Measurements from ENCODE around the gene STK39.

The STK39 gene

GRCh38 chr2:167945660-167946368 lies 301.6 kb downstream of the STK39 start:
- Histone ChIP-seq H4K91ac (ENCODE audit: low read depth, low read length) (no peak overlapping the region), H3K9ac (ENCODE audit: low read length) (no peak overlapping the region), H3K23ac (ENCODE audit: low read length) (no peak overlapping the region), H3K27ac (ENCODE audit: low read depth, low read length) (no peak overlapping the region), H3K36me3 (ENCODE audit: control insufficient read depth in 1 of 2, insufficient read depth in 2 of 2, low read length in 2 of 2) (no peaks in the 10 kb centered on the region), H3K79me2 (ENCODE audit: control insufficient read depth, insufficient read depth, low read length, poor library complexity) (no peaks in the 10 kb centered on the region), H3K79me1 (ENCODE audit: low read length) (no peaks in the 10 kb centered on the region), H2AFZ (ENCODE audit: insufficient read depth, low read length, poor library complexity) (no peak overlapping the region), H2AK5ac (ENCODE audit: low read length) (no peak overlapping the region), H2BK120ac (ENCODE audit: insufficient read depth, low read length, poor library complexity) (no peak overlapping the region), H3K4me3 (ENCODE audit: low read depth, low read length) (no peak overlapping the region), H4K12ac (ENCODE audit: low read depth, low read length) (no peak overlapping the region), H4K8ac (ENCODE audit: low read depth, low read length) (no peak overlapping the region), H3K4me2 (ENCODE audit: low read length) (no peak overlapping the region), H2BK12ac (ENCODE audit: low read length) (no peak overlapping the region), H3K4ac (ENCODE audit: low read depth, low read length) (no peak overlapping the region), H2BK5ac (ENCODE audit: low read depth, low read length, poor library complexity) (no peak overlapping the region), H3K14ac (ENCODE audit: low read length) (no peak overlapping the region), H3K18ac (ENCODE audit: low read length) (no peak overlapping the region), H3K9me3 (ENCODE audit: insufficient read depth, low read depth, low read length) (peaks cover 1% of the 10 kb centered on the region), H3K4me1 (ENCODE audit: control insufficient read depth in 1 of 2, insufficient read depth in 2 of 2, low read length in 2 of 2) (peaks cover 0 to 2% of the 10 kb centered on the region in 2 experiments), H3K27me3 (ENCODE audit: insufficient read depth, low read length) (no peaks in the 10 kb centered on the region)
- no peak for DNase-seq
- no CpG with 5 or more reads among the region's 10 CpGs for WGBS (ENCODE audit: extremely low coverage, insufficient coverage, insufficient read length)

- H4K12ac ChIP-seq (ENCODE audit: low read depth, low read length), result no peak overlapping the region
- no peak overlapping the region for H3K18ac ChIP-seq (ENCODE audit: low read length)
- no peaks in the 10 kb centered on the region for H3K79me2 ChIP-seq (ENCODE audit: control insufficient read depth, insufficient read depth, low read length, poor library complexity)
- no peak overlapping the region for H3K4ac ChIP-seq (ENCODE audit: low read depth, low read length)
- H3K27ac ChIP-seq (ENCODE audit: low read depth, low read length), result no peak overlapping the region
- H3K4me2 ChIP-seq (ENCODE audit: low read length), result no peak overlapping the region
- H3K36me3 ChIP-seq (ENCODE audit: control insufficient read depth in 1 of 2, insufficient read depth in 2 of 2, low read length in 2 of 2), result no peaks in the 10 kb centered on the region
- no peak overlapping the region for H2BK120ac ChIP-seq (ENCODE audit: insufficient read depth, low read length, poor library complexity)
- H3K9ac ChIP-seq (ENCODE audit: low read length), result no peak overlapping the region
- peaks cover 1% of the 10 kb centered on the region for H3K9me3 ChIP-seq (ENCODE audit: insufficient read depth, low read depth, low read length)
- DNase-seq, result peak in 1 of 2 donors; percentile 16
- no peak overlapping the region for H2BK5ac ChIP-seq (ENCODE audit: low read depth, low read length, poor library complexity)
- H3K27me3 ChIP-seq (ENCODE audit: insufficient read depth, low read length), result no peaks in the 10 kb centered on the region
- no peaks in the 10 kb centered on the region for H3K79me1 ChIP-seq (ENCODE audit: low read length)
- no peak overlapping the region for H4K91ac ChIP-seq (ENCODE audit: low read depth, low read length)
- H4K8ac ChIP-seq (ENCODE audit: low read depth, low read length), result no peak overlapping the region
- no peak overlapping the region for H2AK5ac ChIP-seq (ENCODE audit: low read length)
- WGBS (ENCODE audit: extremely low coverage, insufficient coverage, insufficient read length), result no CpG with 5 or more reads among the region's 8 CpGs
- no peak overlapping the region for H3K14ac ChIP-seq (ENCODE audit: low read length)
- no peak overlapping the region for H2BK12ac ChIP-seq (ENCODE audit: low read length)
- H3K23ac ChIP-seq (ENCODE audit: low read length), result no peak overlapping the region
- peaks cover 0 to 2% of the 10 kb centered on the region in 2 experiments for H3K4me1 ChIP-seq (ENCODE audit: control insufficient read depth in 1 of 2, insufficient read depth in 2 of 2, low read length in 2 of 2)
- no peak overlapping the region for H2AFZ ChIP-seq (ENCODE audit: insufficient read depth, low read length, poor library complexity)
- H3K4me3 ChIP-seq (ENCODE audit: low read depth, low read length), result no peak overlapping the region
These were observed 302.4 kb downstream of the STK39 start for GRCh38 chr2:167944825-167945659.

- no peaks in the 10 kb centered on the region for H3K36me3 ChIP-seq (ENCODE audit: control insufficient read depth in 1 of 2, insufficient read depth in 2 of 2, low read length in 2 of 2)
- H3K23ac ChIP-seq (ENCODE audit: low read length), result no peak overlapping the region
- no peak overlapping the region for H3K9ac ChIP-seq (ENCODE audit: low read length)
These were observed 303.5 kb downstream of the STK39 start for GRCh38 chr2:167943897-167944296.

GRCh38 chr2:167943368-167943767 lies 304.0 kb downstream of the STK39 start:
- H2BK12ac ChIP-seq (ENCODE audit: low read length), result no peak overlapping the region
- no peak overlapping the region for H3K23ac ChIP-seq (ENCODE audit: low read length)
- H2BK5ac ChIP-seq (ENCODE audit: low read depth, low read length, poor library complexity), result no peak overlapping the region
- no peaks in the 10 kb centered on the region for H3K79me2 ChIP-seq (ENCODE audit: control insufficient read depth, insufficient read depth, low read length, poor library complexity)
- no peak for DNase-seq
- peaks cover 1% of the 10 kb centered on the region for H3K9me3 ChIP-seq (ENCODE audit: insufficient read depth, low read depth, low read length)
- H3K4me1 ChIP-seq (ENCODE audit: control insufficient read depth in 1 of 2, insufficient read depth in 2 of 2, low read length in 2 of 2), result peaks cover 0 to 2% of the 10 kb centered on the region in 2 experiments
- no peak overlapping the region for H3K4me2 ChIP-seq (ENCODE audit: low read length)
- H3K27ac ChIP-seq (ENCODE audit: low read depth, low read length), result no peak overlapping the region
- no peak overlapping the region for H2BK120ac ChIP-seq (ENCODE audit: insufficient read depth, low read length, poor library complexity)
- H2AK5ac ChIP-seq (ENCODE audit: low read length), result no peak overlapping the region
- no peaks in the 10 kb centered on the region for H3K79me1 ChIP-seq (ENCODE audit: low read length)
- H3K18ac ChIP-seq (ENCODE audit: low read length), result no peak overlapping the region
- H3K14ac ChIP-seq (ENCODE audit: low read length), result no peak overlapping the region
- H3K36me3 ChIP-seq (ENCODE audit: control insufficient read depth in 1 of 2, insufficient read depth in 2 of 2, low read length in 2 of 2), result no peaks in the 10 kb centered on the region
- no peak overlapping the region for H3K9ac ChIP-seq (ENCODE audit: low read length)
- H4K12ac ChIP-seq (ENCODE audit: low read depth, low read length), result no peak overlapping the region
- H3K4ac ChIP-seq (ENCODE audit: low read depth, low read length), result no peak overlapping the region
- WGBS (ENCODE audit: extremely low coverage, insufficient coverage, insufficient read length), result no CpG with 5 or more reads among the region's 1 CpG
- H3K4me3 ChIP-seq (ENCODE audit: low read depth, low read length), result no peak overlapping the region
- no peak overlapping the region for H2AFZ ChIP-seq (ENCODE audit: insufficient read depth, low read length, poor library complexity)
- no peak overlapping the region for H4K91ac ChIP-seq (ENCODE audit: low read depth, low read length)
- H4K8ac ChIP-seq (ENCODE audit: low read depth, low read length), result no peak overlapping the region
- no peaks in the 10 kb centered on the region for H3K27me3 ChIP-seq (ENCODE audit: insufficient read depth, low read length)

More at GRCh38 chr2:167943897-167944296, 303.5 kb downstream of the STK39 start:
- Histone ChIP-seq H3K4me1 (ENCODE audit: control insufficient read depth in 1 of 2, insufficient read depth in 2 of 2, low read length in 2 of 2) (peaks cover 0 to 2% of the 10 kb centered on the region in 2 experiments), H3K4me2 (ENCODE audit: low read length) (no peak overlapping the region), H2AK5ac (ENCODE audit: low read length) (no peak overlapping the region), H3K9me3 (ENCODE audit: insufficient read depth, low read depth, low read length) (peaks cover 1% of the 10 kb centered on the region), H3K27me3 (ENCODE audit: insufficient read depth, low read length) (no peaks in the 10 kb centered on the region), H3K4me3 (ENCODE audit: low read depth, low read length) (no peak overlapping the region), H2AFZ (ENCODE audit: insufficient read depth, low read length, poor library complexity) (no peak overlapping the region), H2BK5ac (ENCODE audit: low read depth, low read length, poor library complexity) (no peak overlapping the region), H2BK120ac (ENCODE audit: insufficient read depth, low read length, poor library complexity) (no peak overlapping the region), H4K8ac (ENCODE audit: low read depth, low read length) (no peak overlapping the region), H2BK12ac (ENCODE audit: low read length) (no peak overlapping the region), H3K4ac (ENCODE audit: low read depth, low read length) (no peak overlapping the region), H4K12ac (ENCODE audit: low read depth, low read length) (no peak overlapping the region), H3K27ac (ENCODE audit: low read depth, low read length) (no peak overlapping the region), H3K79me2 (ENCODE audit: control insufficient read depth, insufficient read depth, low read length, poor library complexity) (no peaks in the 10 kb centered on the region), H3K79me1 (ENCODE audit: low read length) (no peaks in the 10 kb centered on the region), H3K18ac (ENCODE audit: low read length) (no peak overlapping the region), H4K91ac (ENCODE audit: low read depth, low read length) (no peak overlapping the region), H3K14ac (ENCODE audit: low read length) (no peak overlapping the region)
- WGBS (ENCODE audit: extremely low coverage, insufficient coverage, insufficient read length), result no CpG with 5 or more reads among the region's 1 CpG
- no peak for DNase-seq

Measured in trophoblast cell (in vitro differentiated cells and primary cell).